Mesothelial cell of epicardium (in vitro differentiated cells): ENCODE results near the gene PGA4. TPM values are rescaled to one million over a fixed set of nuclear protein-coding genes. Genes with fewer than 3 reads are reported as not detected.
"Not testable (repeated sequence)": the region's sequence is repeated elsewhere in the genome, so short reads cannot be mapped to it uniquely, and the experiment has no call there.

Experiments used
- DNase-seq, 2 experiments: peaks; one replicate each; pipeline ENCODE4 v3.0.0; 2021; ENCODE audit warnings: low spot score in 2 of 2; ENCODE audit not compliant: unreplicated experiment in 2 of 2
- H3K27ac Mint-ChIP-seq: 2 replicates; pipeline ENCODE4 v1.8.0; 2021; ENCODE audit warnings: mixed read lengths
- H3K27me3 Mint-ChIP-seq: 2 replicates; pipeline ENCODE4 v1.8.0; 2021; ENCODE audit warnings: low read depth, mixed read lengths
- H3K36me3 Mint-ChIP-seq: 2 replicates; pipeline ENCODE4 v1.8.0; 2021; ENCODE audit warnings: mixed read lengths
- H3K4me1 Mint-ChIP-seq: 2 replicates; pipeline ENCODE4 v1.8.0; 2021; ENCODE audit warnings: mixed read lengths
- H3K4me3 Mint-ChIP-seq: 2 replicates; pipeline ENCODE4 v1.8.0; 2021; ENCODE audit warnings: mild to moderate bottlenecking, moderate library complexity, mixed read lengths
- H3K9me3 Mint-ChIP-seq: 2 replicates; pipeline ENCODE4 v1.8.0; 2021; ENCODE audit warnings: mixed read lengths
- total RNA-seq: library from RNA; stranded (reverse); gene quantifications from 3 replicates; pipeline ENCODE4 v1.2.1, GENCODE V29; 2021
- TF ChIP-seq, protein P1 (sequence below): fragments of 200-600 bp; sonication (generic); IDR thresholded peaks from one replicate; pipeline ENCODE4 v1.5.0; 2021; ENCODE audit warnings: antibody characterized with exemption; ENCODE audit not compliant: unreplicated experiment

PGA4 gene
- total RNA-seq: not detected in 3 replicates

DNA sequence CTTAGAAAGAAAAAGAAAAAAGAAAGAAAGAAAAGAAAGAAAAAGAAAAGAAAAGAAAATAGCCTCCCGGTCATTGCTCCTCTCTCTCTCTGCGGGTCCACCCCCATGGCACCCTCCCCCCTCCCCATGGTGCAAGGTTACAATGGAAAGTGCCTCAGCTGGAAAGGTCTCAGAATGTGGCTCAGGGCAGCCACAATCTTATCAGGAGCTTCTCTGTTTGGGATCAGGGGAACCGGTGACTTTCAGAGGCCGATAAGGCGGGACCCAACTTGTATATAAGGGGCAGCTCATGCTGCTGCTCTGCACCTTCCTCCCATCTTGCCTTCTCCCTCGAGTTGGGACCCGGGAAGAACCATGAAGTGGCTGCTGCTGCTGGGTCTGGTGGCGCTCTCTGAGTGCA lies at the start of gene PGA4:
PGA4 (plus strand) TSS at position 301 of the 400 bp plus-strand sequence; CDS start at position 355, 54 bp downstream.
- H3K27me3 Mint-ChIP-seq, DNase-seq, H3K9me3 Mint-ChIP-seq, H3K36me3 Mint-ChIP-seq, H3K27ac Mint-ChIP-seq, H3K4me1 Mint-ChIP-seq, H3K4me3 Mint-ChIP-seq: not testable (repeated sequence)

DNA sequence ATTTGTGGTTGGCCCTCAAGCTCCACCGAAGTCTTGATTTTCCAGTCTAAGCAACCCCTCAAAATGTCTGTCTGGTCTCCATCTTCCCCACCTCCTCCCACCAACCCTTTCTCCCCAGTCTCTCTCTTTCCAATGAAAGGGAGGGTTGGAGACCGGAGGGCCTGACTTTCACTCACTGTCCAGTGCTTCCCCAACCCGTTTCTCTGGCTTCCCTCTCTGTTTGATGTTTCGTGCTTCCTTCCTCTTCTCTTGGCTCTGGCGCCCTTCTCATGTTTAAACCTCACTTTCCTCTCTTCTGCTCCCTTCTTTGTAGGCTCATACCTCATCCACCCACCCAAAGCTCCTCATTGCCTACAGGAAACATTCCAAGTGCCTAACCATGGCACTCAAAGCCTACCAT lies 49.8 kb upstream of the PGA4 start:
- no peaks in the 10 kb centered on the region for H3K36me3 Mint-ChIP-seq
- no peak overlapping the region for H3K27ac Mint-ChIP-seq
- DNase-seq: no peak
- H3K4me3 Mint-ChIP-seq: no peak overlapping the region
- H3K27me3 Mint-ChIP-seq: peaks cover 14% of the 10 kb centered on the region
- TF ChIP-seq, protein P1, sequence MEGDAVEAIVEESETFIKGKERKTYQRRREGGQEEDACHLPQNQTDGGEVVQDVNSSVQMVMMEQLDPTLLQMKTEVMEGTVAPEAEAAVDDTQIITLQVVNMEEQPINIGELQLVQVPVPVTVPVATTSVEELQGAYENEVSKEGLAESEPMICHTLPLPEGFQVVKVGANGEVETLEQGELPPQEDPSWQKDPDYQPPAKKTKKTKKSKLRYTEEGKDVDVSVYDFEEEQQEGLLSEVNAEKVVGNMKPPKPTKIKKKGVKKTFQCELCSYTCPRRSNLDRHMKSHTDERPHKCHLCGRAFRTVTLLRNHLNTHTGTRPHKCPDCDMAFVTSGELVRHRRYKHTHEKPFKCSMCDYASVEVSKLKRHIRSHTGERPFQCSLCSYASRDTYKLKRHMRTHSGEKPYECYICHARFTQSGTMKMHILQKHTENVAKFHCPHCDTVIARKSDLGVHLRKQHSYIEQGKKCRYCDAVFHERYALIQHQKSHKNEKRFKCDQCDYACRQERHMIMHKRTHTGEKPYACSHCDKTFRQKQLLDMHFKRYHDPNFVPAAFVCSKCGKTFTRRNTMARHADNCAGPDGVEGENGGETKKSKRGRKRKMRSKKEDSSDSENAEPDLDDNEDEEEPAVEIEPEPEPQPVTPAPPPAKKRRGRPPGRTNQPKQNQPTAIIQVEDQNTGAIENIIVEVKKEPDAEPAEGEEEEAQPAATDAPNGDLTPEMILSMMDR: no peak
- peaks cover 7% of the 10 kb centered on the region for H3K9me3 Mint-ChIP-seq
- H3K4me1 Mint-ChIP-seq: no peaks in the 10 kb centered on the region

DNA sequence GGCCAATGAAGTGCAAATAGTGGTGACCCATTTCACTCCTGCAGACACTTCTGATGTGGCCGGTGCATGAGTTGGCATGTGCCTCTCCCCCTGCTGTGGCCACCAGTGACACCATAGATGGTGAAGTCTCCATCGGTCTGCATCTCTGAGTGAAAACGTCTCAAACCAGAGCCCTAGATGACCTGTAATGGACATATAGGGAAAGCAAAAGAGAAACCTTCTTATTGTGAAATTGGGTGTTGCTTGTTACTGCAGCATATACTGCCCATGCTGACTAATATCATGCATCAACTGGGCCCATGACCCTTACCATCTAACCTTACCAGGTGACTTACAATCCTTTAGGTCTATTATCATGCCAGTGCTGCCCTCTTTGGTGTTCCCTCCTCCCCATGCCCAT lies 49.3 kb upstream of the PGA4 start:
- Mint-ChIP-seq H3K9me3 (peaks cover 7% of the 10 kb centered on the region), H3K27ac (no peak overlapping the region), H3K36me3 (no peaks in the 10 kb centered on the region), H3K4me1 (no peaks in the 10 kb centered on the region), H3K4me3 (no peak overlapping the region), H3K27me3 (peaks cover 14% of the 10 kb centered on the region)
- DNase-seq: no peak
- TF ChIP-seq, protein P1: no peak

DNA sequence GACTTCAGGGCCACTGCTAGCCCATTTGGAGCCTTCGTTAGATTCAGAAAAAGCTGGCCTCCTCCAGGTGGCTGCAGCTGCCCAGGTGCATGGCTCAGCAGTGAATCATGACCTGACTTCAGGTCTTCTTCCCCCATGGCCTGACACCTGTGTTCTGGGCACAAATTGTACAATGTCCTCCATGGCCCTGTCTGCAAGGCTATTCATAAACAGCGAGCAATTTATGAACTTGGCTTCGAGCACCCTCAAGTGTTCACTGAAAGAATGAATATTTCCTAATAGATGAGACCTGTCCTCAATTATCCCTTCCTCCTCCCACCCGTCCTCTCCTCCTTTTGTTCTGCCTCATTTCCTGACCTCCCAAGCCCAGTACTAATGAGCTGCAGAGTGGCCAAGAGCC lies 48.7 kb upstream of the PGA4 start:
- Mint-ChIP-seq H3K36me3 (no peaks in the 10 kb centered on the region), H3K27ac (no peak overlapping the region), H3K9me3 (peaks cover 7% of the 10 kb centered on the region), H3K4me1 (no peaks in the 10 kb centered on the region), H3K27me3 (peaks cover 14% of the 10 kb centered on the region), H3K4me3 (no peak overlapping the region)
- no peak for DNase-seq
- TF ChIP-seq, protein P1: no peak

DNA sequence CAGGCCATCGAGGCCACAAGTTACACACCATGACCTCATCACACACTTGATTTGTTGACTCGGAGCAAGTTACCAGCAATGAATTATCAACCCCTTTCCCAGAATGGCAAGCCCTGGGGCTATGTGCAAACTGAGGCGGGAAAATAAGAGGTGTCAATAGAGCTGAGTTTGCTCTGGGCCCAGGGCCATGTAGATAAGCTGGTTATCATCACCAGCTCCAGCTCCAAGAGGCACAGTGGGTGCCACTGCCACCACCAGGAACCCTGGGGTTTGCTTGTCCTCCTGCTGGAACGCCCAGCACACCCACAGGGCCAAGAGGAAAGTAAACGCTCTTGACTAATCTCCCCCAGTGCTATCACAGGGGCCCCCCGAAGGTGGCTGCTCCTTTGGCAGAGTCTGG lies 47.9 kb upstream of the PGA4 start:
- Mint-ChIP-seq H3K27ac (no peak overlapping the region), H3K4me1 (no peaks in the 10 kb centered on the region), H3K27me3 (peaks cover 15% of the 10 kb centered on the region), H3K4me3 (no peak overlapping the region), H3K36me3 (no peaks in the 10 kb centered on the region), H3K9me3 (peaks cover 3% of the 10 kb centered on the region)
- TF ChIP-seq, protein P1: no peak
- no peak for DNase-seq

DNA sequence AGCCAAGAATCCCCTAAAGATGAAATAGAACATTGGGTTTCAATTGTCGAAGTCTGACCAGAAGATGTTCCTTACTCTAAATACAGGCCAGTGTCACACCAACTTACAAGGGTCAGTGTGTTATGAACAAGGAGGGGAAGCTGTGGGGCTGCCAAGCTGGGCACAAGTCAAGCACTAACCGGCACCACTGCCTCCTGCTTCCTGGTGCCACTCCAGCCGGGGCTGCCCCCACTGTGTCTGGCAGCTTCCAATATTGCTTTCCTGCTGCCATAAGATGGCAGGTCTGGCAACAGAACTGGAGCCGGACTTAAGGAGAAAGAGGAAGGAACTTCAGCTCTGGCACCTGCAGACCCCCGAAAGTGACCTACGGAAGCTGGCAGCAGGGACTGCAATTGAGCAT lies 47.2 kb upstream of the PGA4 start:
- peaks cover 20% of the 10 kb centered on the region for H3K27me3 Mint-ChIP-seq
- DNase-seq: no peak
- H3K36me3 Mint-ChIP-seq: no peaks in the 10 kb centered on the region
- no peaks in the 10 kb centered on the region for H3K4me1 Mint-ChIP-seq
- no peak overlapping the region for H3K4me3 Mint-ChIP-seq
- H3K27ac Mint-ChIP-seq: no peak overlapping the region
- H3K9me3 Mint-ChIP-seq: peaks cover 3% of the 10 kb centered on the region
- TF ChIP-seq, protein P1: no peak
